Measurements from ENCODE around the gene COPZ2.
A peak's percentile ranks its signal among the peaks of the same experiment; 100 is the strongest.
"Not testable (repeated sequence)": the region's sequence is repeated elsewhere in the genome, so short reads cannot be mapped to it uniquely, and the experiment has no call there.

The COPZ2 gene

DNA sequence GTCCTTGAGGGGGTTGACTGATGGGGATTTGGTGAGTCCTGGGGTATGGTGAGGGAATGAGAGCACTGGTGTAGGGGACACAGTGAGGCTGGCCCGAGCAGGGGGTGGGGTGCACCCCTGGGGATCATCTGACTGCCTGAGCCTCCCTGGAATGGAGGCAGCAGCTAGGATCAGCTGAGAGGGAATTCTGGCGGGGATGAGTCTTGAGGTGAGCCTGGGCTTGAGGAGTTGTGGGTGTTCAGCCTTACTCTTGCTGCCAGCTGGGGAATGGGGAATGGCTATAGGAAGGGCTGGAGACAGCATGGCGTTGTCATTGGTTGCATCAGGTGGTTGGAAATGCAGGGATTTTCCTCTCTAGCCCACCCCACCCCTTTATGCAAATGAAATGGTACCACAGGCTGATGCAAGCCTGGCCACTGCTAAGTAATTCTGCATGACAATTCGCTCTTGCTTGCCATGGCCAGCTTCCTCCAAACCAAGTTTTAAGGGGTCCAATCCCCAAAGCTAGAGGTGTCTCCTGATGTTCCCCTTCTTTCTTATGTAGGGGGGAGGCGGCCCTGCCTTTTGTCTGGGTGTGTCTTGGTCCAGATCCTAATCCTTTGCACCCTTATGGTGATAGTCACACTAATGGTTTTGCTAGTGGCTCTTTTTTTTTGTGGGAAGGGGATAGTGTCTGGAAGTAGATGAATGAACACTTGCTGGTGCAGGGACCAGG lies 18.1 kb upstream of the COPZ2 start:
- DNase-seq = peak; percentile 36

- DNase-seq = no peak
These were observed 16.9 kb upstream of the COPZ2 start for GRCh38 chr17:48054238-48055185.

DNA sequence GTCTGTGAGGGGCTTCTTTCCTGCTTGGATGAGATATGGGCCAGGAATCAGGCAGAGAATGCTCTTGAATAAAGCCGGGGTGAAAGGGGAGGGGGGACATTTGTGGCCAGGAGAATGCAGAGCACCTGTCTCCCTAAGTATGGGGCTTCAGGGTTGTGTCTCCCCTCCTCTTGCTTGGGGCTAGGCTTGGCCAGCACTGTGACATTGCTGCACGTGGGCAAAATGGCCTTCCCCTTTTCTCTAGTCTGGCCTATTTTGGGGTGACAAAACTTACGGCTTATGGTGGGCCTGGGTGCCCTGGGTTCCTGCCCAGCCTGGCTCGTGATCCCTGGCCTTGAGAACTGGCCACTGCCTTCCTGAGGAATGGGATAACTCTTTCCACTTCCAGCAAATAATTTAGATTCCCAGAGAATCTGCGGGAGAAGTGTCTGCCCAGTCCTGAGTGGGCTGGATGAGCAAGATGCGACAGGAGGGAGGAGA lies 16.2 kb upstream of the COPZ2 start:
- DNase-seq = no peak

GRCh38 chr17:48052956-48053757 lies 15.6 kb upstream of the COPZ2 start:
- DNase-seq = no peak

GRCh38 chr17:48051706-48052486 lies 14.3 kb upstream of the COPZ2 start:
- no peak for DNase-seq

- DNase-seq = no peak
These were observed 13.7 kb upstream of the COPZ2 start for GRCh38 chr17:48051283-48051682.

DNA sequence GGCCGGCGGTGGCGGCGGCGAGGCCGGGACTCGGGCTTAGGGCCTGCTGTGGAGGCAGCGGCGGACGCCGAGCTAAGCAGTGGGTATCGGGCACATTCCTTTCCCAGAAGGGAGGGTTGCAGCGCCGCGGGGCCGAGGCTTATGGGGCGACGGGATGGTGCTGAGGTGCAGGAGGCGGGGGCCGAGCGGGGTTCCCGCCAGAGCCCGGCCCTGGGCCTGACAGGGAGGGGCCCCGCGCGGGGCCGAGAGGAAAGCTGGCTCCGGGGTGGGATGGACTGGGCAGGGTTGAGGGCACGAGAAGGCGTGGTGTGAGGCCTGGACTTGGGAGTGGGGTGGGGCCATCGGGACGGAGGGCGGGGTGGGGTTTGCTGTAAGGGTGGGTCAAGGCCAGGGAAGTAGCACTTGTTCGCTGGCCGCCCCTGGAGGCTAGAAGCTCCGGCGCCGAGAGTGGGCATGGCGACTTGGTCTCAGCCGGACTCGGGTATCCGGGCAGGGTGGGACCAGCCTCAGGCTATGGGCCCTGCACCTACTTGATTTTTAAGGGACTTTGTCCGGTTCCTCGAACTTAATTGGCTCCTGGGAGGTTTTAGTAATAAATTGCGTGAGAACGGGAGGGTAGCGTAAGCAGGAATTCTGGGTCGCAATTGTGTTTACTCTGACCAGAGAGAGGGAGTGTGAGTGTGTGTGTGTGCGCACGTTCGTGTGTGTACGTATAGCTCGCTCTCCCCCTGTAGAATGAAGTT lies 11.0 kb upstream of the COPZ2 start:
- peak; percentile 69 for DNase-seq

- peak; percentile 100 for DNase-seq
These were observed 10.3 kb upstream of the COPZ2 start, which contains the start of gene NFE2L1 for GRCh38 chr17:48047741-48048383. TSS of gene NFE2L1 (plus strand) at chr17:48048359. CDS start at chr17:48051119, 2,760 bp downstream.

DNA sequence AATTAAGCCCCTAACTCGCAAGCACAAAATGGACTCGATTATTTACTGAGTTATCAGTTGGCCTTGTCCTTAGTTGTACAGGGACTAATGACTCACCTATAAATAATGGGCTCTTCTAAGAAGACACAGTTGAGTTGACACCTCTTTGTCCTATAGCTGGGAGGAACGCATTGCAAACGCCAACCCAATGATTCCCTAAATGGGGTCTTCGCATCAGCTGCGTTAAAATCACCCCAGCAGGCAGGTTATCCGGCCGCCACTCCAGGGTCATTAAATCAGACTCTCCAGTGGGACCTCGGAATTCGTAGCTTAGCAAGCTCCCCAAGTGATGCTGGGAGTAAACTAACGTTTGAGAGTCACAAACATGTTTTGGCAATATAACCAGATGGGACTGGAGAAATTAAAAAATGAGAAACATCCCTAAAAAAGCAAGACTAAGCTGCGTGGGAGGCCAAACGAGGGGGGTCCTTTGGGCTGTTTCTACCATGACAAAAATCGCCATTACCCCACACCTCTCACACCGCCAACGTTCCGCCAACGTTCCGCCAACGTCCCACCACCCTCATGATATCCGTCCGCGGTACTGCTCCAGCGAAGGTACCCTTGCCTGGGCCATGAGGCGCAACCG lies 9.6 kb upstream of the COPZ2 start:
- DNase-seq = no peak

DNA sequence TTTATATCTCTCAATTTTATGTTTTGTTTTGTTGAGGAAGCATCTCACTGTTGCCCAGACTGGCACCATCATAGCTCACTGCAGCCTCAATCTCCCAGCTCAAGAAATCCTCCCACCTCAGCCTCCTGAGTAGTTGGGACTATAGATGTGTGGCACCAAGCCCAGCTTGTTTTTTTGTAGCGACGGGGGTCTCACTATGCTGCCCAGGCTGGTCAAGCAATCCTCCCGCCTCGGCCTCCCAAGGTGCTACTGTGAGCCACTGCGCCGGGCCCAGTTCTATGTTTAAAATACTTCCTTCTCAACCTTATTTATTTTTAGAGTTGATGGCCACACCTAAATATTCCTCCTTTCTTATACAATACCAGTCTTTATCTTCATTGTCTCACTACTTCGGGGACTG lies 8.7 kb upstream of the COPZ2 start:
- no peak for DNase-seq

GRCh38 chr17:48045316-48046001 lies 7.9 kb upstream of the COPZ2 start:
- no peak for DNase-seq

DNA sequence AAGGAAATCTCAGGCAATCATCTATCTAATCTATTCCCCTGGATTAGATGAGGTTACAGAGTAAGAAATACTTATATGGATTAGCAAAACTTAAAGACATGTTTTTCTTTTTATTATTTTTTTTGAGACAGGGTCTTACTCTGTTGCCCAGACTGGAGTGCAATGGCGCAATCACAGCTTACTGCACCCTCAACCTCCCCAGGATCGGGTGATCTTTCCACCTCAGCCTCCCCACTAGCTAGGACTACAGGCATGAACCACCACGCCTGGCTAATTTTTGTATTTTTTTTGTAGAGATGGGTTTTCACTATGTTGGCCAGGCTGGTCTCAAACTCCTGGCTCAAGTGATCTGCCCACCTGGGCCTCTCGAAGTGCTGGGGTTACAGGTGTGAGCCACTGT lies 7.3 kb upstream of the COPZ2 start:
- no peak for DNase-seq

- no peak for DNase-seq
These were observed 5.6 kb upstream of the COPZ2 start for GRCh38 chr17:48043176-48043575.

DNA sequence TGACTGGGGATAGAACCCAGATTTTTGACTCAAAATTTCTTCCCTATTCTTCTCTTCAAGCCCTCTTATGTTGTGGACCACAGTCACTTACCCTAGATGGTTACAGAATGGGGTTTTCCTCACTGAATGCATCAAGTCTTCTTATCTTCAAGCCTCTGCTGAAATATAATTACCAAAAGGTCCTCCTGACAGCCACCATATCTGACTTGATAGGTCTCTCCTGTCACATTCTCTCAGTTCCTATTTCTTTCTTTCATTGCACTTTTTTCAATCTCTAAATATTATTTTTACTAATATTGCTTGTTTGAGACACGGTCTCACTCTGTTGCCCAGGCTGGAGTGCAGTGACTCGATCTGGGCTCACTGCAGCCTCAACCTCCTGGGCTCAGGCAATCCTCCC lies 1.1 kb upstream of the COPZ2 start:
- DNase-seq = no peak

DNA sequence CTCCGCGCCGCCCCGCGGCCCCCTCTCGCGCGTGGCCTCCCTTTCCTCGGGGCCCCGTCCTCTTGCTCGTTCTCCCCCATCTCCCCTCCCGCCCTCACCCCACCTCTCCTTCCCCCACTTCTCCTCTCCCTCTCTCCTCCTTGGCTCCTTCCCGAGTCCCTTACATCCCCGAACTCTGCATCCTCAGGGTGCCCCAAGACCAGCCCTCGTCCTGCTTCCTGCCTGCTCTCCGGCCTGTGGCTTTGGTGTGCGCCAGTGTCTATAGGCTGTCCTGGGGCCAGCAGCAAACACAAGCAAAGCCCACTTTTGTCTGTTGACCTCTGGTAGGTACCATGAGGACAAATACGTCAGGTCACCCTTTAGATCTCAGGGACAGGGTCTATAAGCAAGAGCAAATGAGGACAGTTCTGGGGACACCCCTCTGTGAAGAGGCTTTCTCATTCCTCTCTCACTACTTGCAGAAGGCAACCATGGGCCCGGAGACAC lies 284 bp upstream of the COPZ2 start:
- DNase-seq = no peak

DNA sequence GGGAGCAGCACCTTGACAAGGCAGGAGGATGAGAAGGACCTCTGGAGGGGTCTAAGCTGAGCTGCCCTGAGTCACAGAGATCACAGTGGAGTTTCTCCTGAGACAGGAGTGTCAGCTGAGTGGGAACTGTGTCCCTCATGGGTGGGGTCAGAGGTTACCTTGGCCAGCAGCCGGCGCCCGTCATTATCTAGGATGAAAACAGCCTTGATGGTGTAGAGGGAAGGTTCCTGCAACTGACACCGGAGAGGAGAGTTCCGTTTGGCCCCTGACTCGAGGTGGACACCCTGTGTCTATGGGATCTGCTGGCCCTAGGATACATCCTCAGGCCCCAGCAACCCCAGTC lies 933 bp downstream of the COPZ2 start:
- no peak for DNase-seq

DNA sequence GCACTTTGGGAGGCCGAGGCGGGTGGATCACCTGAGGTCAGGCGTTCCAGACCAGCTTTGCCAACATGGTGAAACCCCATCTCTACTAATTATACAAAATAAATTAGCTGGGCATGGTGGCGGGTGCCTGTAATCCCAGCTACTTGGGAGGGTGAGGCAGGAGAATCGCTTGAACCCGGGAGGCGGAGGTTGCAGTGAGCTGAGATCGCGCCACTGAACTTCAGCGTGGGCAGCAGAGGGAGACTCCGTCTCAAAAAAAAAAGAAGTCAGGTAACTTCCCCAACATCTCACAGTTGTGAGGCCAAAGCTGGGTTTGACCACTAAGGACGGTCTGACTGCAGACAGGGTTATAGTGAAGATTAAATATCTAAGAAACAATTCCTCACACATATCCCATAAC lies 2.9 kb downstream of the COPZ2 start:
- not testable (repeated sequence) for DNase-seq

DNA sequence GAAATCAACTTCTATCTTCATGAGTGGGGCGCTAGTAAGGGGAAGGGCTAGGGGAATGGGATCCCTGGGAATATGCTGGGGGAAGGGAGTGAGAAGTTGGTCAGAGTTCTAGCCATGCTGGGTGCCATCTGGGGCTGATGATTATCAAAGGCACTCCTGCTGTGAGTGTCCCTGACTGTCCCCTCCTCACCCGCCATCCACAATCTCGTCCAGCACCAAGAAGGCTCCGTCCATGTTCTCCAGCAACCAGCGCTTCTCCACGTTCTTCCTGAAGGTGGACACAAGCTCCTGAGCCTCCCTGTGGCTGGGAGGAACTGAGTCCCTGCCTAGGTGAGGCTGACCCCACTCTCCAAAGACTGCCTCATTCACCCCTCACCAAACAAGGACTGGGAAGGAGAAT lies 5.6 kb downstream of the COPZ2 start:
- DNase-seq = no peak

DNA sequence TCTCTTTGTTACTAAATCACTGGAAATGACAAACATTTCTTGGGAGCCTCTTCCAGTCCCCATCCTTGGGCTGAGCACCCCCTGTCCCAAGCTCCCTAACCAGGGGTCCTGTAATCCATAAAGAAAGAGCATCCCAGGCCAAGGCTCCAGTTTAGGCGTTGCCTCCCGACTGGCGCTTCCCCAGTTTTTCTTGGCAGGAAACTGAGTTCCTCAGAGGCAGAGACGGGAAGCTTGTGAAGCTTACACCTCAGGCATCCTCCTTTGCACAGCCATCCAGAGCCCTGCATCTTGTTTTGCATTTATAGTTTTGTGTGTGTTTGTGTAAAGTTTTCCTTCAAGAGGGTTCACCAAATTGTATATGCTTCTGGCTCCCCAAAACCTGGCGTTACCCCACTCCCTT lies 7.1 kb downstream of the COPZ2 start:
- DNase-seq = no peak

- no peak for DNase-seq
These were observed 8.9 kb downstream of the COPZ2 start for GRCh38 chr17:48028736-48029135.

Data from MV-4-11 (cell line).